Activated naive CD4-positive, alpha-beta T cell (primary cell): ENCODE results near the gene PTPRN2.
"Not testable (repeated sequence)": the region's sequence is repeated elsewhere in the genome, so short reads cannot be mapped to it uniquely, and the experiment has no call there.

Experiments used
- DNase-seq, 4 experiments: peaks; one replicate each; lab custom pipeline; 2025; lab: John Stamatoyannopoulos, UW

PTPRN2 gene

DNA sequence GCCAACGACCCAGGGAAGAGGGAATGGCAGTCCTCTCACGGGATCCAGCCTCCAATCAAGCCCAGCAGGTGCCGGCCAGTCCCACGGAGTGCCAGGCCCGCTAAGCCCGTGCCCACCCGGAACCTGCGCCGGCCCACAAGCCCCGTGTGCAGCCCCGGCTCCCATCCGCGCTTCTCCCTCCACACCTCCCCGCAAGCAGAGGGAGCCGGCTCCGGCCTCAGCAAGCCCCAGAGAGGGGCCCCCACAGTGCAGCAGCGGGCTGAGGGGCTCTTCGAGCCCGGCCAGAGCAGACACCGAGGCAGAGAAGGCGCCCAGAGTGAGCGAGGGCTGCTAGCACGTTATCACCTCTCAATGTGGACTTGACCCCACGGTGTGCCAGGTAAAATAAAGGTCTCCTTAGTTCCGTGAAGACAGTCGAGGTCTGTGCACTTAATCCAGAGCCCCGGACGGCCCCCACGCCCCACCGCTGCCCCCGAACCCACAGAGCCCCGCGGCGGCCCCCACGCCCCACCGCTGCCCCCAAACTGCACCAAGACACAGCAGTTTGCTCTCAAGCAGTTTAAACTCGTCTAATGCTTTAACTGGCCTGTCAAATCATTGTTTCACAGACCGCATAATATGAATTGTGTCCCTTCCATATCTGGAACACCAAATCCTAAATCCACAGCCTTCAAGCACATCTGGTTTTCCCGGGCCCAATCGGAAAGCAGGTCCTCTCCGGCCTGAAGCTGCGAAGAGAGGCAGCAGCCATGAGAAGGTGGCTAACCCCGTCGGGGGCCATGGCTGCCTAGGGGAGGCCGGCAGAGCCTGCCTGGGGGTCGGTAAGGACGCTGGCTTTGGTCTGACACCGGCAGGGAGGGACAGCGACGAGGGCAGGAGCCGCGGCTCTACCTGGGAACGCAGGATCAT, 307.8 kb downstream of the PTPRN2 start:
- DNase-seq, result no peak

DNA sequence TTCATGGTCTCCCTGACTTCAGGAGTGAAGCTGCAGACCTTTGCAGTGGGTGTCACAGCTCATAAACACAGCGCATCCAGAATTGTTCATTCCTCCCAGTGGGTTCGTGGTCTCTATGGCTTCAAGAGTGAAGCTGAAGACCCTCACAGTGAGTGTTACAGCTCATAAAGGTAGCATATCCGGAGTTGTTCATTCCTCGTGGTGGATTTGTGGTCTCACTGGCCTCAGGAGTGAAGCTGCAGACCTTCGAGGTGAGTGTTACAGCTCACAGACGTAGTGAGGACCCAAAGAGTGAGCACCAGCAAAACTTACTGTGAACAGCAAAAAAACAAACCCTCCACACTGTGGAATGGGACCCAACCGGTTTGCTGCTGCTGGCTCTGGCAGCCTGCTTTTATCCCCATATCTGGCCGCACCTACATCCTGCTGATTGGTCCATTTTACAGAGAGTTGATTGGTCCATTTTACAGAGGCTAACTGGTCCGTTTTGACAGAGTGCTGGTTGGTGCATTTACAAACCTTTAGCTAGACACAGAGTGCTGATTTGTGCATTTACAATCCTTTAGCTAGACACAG, 308.8 kb downstream of the PTPRN2 start:
- no peak for DNase-seq

DNA sequence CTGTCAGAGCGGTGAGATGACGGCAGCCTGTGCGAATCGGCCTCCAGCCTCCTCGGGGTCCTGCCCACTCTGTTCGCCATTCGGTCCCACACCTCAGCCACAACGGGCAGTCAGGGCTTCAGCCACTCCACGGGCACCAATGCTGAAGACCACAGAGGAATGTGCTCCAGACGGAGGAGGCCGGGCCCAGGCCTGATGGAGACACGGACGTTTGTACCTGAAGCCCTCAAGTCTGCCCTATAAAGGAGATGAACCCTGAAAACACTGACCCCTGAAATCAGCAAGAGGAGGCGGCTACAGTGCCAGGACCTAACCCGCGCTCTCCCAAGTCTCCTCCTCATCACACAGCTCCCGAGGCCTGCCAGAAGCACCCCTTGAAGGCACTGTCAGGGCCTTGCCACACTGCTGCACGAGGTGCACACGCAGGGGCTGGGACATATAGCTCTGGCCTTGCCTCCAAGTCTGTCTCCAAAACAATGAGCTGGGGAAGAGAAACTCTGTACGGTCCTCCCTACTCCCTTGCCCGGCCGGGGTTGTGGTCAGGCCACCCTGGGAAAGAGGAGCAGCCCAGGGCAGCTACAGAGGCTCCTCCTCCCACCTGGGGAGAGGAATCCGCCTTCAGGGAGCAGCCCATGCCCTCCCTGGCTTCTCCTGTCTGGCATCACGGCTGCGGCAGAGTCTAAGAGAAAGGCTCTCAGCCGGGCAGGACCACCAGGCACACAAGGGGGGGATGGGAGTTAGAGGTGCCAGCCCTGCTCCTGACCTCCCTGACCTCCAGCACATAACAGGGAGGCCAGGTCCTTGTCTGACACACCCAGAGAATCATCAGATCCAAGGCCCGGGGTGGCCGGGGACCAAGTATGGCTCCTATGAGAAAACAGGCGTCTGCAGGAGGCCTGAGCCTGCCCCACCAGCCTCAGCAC, 310.1 kb downstream of the PTPRN2 start:
- no peak for DNase-seq

DNA sequence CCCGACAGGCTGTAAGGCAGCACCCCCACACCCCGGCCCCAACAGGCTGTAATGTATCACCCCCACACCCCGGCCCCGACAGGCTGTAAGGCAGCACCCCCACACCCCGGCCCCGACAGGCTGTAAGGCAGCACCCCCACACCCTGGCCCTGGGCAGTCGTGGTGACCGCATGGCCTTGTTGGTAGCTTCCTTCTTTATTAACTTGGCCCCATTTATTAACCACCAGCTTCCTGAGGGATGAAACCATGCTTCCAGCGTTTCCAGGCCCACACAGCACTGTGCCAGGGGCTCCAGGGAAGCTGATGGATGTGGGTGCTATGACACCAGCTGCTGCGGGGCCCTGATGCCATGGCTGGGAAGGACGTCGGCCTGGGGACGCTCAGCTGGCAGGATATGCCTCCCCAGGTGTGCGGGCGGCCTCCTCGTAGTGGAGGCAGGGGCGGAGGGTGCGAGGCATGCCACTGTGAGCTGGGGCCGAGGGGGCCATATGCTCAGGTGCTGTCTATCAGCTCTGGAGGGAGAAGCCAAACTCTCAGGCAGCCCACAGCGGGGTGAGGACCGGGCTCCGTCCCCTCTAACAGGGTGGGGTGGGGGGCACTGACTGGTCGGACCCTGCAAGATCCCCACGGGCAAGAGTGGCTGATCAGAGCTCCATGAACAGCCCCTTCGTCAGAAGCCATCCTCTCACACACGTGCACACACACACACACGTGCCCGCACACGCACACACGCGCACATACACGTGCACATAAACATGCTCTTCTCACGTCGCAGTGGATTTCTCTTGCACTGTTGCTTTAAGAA, 311.0 kb downstream of the PTPRN2 start:
- no peak for DNase-seq

DNA sequence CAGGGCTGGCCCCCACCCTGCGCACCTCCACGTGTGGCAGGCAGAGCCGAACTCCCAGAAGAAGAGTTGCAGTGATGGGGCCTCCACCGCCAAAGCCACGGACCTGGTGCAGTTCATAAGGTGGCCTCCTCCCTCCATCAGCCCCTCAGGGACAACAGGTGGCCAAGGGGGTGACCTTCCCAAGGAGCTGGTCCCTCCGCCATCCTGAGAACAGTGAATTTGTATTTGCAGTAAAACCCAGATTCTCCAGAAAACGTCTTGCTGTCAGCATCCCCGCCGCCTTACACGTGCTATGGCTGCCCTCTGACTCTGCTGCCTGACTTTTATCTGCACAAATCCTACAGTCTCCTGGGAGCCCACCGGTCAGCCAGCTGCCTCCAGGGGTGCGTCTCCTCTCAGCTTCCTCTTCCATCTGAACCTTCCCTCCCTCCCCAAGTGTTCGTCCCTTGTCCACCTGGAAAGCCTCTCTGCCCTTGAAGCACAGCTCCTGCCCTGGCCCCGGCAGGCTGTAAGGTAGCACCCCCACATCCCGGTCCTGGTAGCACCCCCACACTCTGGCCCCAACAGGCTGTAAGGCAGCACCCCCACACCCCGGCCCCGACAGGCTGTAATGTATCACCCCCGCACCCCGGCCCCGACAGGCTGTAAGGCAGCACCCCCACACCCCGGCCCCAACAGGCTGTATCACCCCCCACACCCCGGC, 311.8 kb downstream of the PTPRN2 start:
- no peak for DNase-seq

DNA sequence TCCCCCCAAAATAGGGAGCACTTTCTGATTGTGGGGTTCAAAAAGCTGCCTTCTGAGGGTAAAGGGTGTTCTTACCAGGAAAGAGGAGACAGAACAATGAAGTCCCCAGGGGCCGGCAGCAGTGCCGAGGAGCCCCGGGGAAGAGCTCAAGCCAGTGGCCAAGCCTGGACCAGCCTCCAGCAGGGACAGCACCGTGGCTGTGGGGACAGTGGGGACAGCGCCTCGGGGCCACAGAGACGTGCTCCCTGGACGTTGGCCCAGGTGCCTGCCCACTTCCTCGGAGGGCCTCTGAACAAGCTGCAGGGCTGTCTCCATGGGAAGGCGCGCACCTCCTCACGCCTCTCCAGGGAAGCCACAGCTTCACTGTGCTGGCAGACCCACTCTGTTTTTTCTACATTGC, 312.6 kb downstream of the PTPRN2 start:
- no peak for DNase-seq

DNA sequence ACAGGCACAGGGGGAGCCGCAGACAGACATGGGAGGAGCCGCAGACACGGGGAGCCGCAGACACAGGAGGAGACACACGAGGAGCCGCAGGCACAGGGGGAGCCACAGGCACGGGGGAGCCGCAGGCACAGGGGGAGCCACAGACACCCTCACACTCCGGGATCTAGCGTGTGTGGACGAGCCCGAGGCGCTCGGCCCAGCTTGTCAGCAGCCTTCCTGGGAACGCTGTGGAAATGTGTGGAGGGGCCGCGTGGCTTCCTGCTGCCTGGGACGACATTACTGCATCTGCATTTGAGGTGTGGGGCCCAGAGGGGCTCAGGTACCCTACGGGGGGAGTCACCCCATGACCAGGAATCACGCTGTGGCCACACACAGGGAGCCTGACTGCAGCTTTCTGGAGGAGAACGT, 313.2 kb downstream of the PTPRN2 start:
- DNase-seq, result no peak

DNA sequence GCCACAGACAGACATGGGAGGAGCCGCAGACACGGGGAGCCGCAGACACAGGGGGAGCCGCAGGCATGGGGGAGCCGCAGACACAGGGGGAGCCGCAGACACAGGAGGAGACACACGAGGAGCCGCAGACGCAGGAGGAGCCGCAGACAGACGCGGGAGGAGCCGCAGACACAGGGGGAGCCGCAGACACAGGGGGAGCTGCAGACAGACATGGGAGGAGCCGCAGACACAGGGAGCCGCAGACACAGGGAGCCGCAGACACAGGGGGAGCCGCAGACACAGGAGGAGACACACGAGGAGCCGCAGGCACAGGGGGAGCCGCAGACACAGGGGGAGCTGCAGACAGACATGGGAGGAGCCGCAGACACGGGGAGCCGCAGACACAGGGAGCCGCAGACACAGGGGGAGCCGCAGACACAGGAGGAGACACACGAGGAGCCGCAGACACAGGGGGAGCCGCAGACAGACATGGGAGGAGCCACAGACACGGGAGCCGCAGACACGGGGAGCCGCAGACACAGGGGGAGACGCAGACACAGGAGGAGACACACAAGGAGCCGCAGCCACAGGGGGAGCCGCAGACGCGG, 313.8 kb downstream of the PTPRN2 start:
- not testable (repeated sequence) for DNase-seq

DNA sequence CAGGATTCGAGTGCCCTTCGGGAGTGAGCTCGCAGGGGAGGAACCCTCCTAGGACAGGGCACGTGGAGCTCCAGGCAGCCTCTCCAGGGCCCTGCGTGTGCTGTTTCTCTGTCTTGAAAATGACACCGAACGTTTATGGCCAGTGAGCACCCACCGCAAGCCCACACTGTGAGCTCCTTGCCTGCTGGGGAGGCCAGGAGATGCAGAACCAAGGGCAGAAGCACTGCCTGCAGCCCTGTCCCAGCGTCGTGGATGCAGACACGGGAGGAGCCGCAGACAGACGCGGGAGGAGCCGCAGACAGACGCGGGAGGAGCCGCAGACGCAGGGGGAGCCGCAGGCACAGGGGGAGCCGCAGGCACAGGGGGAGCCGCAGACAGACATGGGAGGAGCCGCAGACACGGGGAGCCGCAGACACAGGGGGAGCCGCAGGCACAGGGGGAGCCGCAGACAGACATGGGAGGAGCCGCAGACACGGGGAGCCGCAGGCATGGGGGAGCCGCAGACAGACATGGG, 314.4 kb downstream of the PTPRN2 start:
- DNase-seq, result no peak

DNA sequence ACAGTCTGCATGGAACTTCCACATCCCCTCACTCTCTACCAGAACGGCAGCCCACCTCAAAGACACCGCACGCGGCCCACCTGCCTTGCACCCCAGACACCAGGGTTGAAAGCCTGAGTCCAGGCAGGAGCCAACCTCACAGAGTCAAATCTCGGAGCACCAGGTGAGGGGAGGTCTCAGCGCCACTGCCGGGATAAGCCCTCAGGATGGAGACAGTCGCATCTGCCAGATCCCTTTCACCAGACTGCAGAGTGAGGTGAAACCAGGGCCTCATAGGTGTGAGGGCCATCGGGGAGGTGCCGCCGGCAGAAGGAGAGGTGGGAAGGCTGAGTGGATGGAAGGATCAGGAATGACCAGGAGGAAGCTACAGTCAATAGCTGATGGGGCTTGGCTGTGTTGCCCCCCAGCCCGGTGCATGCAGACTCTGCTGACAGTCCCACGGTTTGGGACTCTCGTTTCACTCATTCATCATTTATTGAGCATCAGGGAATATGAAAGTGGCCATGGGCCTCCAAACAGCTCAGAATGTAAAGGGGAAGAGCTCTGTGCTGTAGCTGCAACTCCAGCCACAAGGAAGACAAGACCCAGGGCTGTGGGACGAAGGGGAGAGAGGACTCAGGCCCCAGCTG, 315.0 kb downstream of the PTPRN2 start:
- no peak for DNase-seq

DNA sequence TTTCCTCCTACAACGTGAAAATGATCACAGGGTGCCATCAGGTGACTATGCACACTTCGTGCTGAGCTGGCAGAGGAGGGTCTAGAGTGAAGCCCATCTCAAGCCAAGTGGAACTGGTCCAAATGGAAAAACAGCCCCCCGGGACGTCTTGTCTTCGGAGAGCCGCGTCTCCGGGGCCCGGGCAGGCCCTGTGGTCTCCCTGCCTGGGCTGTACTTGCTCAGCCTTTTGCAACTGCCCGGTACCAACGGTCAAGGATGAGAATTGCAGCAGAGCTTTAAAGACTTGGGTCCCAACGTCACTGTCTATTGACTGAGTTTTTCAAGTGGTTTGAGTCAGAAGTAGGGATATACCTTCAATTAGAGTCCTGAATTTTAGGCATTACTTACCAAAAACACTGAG, 315.5 kb downstream of the PTPRN2 start:
- DNase-seq, result no peak

DNA sequence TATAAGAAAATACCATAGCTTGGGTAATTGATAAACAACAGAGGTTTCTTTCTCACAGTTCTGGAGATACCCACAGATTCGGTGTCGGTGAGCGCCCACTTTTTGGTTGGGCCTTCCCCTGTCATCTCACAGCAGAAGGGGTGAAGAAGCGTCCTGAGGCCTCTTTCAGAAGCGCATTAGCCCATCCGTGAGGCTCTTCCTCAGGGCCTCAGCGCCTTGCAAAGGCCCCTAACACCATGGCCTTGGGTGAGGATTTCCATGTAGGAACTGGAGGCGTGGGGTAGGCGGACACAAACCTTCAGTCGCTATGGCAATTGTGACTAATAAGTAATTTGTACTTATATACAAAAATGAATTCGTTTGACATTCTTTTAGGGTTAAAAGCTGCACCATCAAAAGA, 316.0 kb downstream of the PTPRN2 start:
- no peak for DNase-seq

DNA sequence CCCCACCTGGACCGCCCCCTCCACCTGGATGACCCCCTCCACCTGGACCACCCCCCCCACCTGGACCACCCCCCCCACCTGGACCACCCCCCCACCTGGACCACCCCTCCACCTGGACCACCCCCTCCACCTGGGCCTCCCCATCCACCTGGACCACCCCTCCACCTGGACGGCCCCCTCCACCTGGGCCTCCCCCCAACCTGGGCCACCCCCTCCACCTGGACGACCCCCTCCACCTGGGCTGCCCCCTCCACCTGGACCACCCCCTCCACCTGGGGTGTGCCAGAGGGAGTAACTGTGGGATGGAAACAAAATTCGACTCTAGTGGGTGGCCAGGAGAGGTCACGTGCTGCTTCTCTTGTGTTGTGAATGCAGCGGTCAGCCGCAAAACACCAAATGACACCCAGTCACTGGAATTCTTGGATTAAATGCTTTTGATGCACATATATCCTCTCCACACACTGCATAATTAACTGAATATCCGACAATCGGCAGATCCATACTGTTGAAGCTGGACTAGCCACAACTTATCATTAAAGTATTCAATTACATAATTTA, 316.7 kb downstream of the PTPRN2 start:
- no peak for DNase-seq

DNA sequence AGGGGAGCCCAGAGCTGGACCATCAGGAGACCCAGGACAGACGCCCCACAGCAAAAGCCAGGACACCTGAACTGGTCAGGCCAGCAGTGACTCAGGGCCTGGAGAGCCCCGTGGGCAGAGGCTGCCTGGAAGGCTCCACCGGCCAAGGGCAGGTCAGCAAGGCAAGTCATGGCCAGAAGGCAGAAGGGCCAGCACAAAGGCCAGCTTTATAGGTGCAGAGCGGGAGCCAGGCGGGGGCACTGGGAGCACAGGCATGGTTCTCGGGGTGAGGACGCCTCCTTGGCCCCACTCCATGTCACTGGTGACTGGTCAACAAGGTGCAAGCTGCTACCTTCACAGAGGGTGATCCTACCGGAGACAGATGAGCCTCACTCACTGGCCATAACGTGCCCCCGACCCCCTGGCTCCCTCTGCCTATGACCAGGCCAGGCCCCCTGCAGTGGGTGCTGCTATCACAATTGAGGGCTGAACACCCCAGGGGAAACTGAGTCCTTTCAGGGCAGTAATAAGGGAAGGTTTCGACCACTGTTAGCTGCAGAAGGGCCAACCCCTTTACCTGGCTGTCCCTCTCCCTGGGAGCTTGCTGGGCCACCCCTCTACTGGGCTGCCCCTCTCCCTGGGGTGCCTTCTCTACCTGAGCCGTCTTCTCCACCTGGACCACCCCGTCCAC, 317.4 kb downstream of the PTPRN2 start:
- DNase-seq, result no peak

DNA sequence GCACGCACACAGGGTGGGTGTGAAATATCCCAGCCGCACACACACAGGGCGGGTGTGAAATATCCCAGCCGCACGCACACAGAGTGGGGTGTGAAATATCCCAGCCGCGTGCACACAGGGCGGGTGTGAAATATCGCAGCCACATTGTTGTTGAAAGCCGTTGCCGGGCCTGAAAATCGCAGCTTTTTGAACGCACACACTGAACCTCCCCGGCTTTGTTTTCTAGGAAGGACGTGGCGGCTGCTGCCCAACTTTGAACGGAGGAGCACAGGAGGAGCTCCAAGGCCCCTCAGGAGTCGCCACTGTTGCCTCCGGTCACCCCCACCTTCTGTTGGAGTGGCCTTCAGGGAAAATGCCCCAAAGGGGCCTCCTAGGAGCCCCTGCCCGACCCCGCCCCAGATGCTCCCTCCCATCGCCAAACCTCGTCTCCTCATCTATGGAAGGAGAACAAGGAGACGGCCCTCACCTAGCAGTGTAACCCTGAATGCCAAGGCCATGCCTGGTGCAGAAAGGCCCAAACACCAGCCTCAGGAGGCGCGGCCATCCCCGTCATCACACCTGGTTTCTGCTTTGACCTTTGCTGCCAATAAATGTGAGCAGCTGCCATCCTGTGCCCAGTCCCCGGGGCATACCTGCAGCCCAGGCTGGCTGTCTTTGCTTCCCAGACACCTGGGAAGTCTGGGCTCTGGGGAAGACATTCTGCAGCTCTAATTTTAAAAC, 318.6 kb downstream of the PTPRN2 start:
- no peak for DNase-seq

DNA sequence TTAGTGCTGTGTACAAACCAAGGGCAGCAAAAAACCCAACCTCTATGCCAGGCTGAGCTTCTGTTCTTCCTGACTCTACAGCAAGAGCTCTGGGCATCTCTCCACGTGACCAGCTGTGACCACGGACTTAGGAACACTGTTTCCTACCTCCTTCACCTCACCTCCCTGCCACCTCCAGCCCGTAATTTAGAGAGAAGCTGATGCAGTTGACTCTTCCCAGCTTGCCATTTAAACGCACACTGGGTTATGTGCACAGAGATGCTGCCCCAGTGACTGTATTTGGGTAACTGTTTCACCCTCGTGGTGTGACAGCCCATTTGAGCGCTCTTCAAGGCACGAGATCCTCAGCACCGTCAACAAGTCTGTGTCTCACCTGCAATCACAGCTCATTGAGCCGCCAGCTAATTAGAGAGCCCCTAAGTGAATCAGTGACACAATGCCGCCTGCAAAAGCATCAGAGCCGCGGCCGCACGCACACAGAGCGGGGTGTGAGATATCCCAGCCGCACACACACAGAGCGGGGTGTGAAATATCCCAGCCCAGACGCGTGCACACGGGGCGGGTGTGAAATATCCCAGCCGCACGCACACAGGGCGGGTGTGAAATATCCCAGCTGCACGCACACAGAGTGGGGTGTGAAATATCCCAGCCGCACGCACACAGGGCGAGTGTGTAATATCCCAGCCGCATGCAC, 319.7 kb downstream of the PTPRN2 start:
- DNase-seq, result no peak

DNA sequence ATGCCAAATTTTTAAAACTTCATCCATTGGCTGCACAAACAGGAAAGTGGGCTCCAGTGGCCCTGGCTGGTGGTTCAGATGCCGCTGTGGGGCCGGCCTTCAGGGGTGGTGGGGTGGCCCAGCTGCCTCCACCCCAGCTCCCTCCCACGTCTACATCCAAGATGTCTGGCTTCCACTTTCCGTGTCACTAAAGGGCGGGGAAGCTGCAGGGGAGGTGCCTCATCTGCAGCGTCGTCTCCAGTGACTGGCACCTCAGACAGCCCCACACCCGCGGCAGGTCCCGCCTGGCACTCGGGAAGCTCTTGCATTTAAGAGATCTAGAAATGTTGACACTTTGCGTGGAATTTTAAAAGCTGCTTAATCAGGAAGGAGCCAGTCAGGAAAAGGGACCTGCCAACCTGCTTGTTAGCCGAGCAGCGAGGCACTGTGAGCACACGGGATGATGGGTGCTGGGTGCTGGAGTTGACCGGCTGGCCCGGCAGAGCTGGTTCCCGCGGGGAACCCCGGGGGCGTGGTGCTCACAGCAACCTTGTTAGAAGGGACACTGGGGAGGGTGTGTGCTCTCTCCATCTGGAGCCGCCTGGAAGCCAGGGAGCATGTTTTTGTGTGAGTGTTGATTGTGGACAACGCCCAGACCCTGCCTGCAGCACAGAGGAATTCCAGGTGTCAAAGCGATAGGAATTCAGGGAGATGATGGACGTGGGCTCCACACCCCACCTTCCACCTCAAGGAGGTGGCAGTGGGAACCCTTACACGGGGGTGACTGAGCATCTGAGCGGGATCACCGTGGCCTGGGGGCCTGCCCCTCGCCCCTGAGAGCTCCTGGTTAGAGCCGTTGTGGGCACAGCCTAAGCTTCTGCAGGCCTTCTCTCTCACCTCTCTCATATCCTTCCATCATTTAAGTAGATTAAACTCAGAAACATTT, 320.5 kb downstream of the PTPRN2 start:
- no peak for DNase-seq
